ENCODE results near the gene MERTK. TPM values are rescaled to one million over a fixed set of nuclear protein-coding genes. Genes with fewer than 3 reads are reported as not detected.

Gene MERTK
- polyA plus RNA-seq, 1 of the 3 experiments (the other 2 are of a cell fraction) = 9.6 TPM

- TF ChIP-seq REST (IDR thresholded peaks at IDR 0.05; ENCODE audit: low read depth, low read length) (no peak), CHD2 (IDR thresholded peaks at IDR 0.05; ENCODE audit: low read length, partially characterized antibody) (peak; percentile 66), RFX5 (IDR thresholded peaks at IDR 0.05; ENCODE audit: low read length) (no peak), ELF1 (IDR thresholded peaks at IDR 0.05) (no peak), YY1 (IDR thresholded peaks at IDR 0.05; ENCODE audit: low read depth) (no peak), ZBTB33 (IDR thresholded peaks at IDR 0.05; ENCODE audit: borderline replicate concordance, low read depth) (peak; percentile 91), USF2 (IDR thresholded peaks at IDR 0.05; ENCODE audit: borderline replicate concordance, low read depth, low read length) (no peak), MAX (IDR thresholded peaks at IDR 0.05; ENCODE audit: low read depth) (peak; percentile 36; the same call in 1 of the 2 replicates), TCF12 (IDR thresholded peaks at IDR 0.05) (peak; percentile 100), TAF1 (IDR thresholded peaks at IDR 0.05; ENCODE audit: borderline replicate concordance, low read depth, low read length) (no peak), NRF1 (IDR thresholded peaks at IDR 0.05; ENCODE audit: low read depth, low read length) (no peak), TEAD4 (IDR thresholded peaks at IDR 0.05; ENCODE audit: borderline replicate concordance, insufficient read depth) (peak; percentile 83), FOXM1 (IDR thresholded peaks at IDR 0.05; ENCODE audit: low read depth) (peak; percentile 62; the same call in 1 of the 2 replicates), RCOR1 (IDR thresholded peaks at IDR 0.05; ENCODE audit: low read length) (peak; percentile 93), NFIC (IDR thresholded peaks at IDR 0.05; ENCODE audit: borderline replicate concordance) (peak; percentile 100), POLR2AphosphoS5 (IDR thresholded peaks at IDR 0.05; ENCODE audit: low read depth, low read length) (peak; percentile 97), EZH2phosphoT487 (IDR thresholded peaks at IDR 0.05; ENCODE audit: borderline replicate concordance, low read depth) (no peak), FOSL2 (IDR thresholded peaks at IDR 0.05; ENCODE audit: borderline replicate concordance, low read depth) (peak; percentile 97), GATA2 (CRISPR knock-in tag; IDR thresholded peaks at IDR 0.05) (no peak), MXI1 (IDR thresholded peaks at IDR 0.05; ENCODE audit: low read depth, low read length) (peak; percentile 74; the same call in 1 of the 2 replicates), SIN3A (IDR thresholded peaks at IDR 0.05; ENCODE audit: borderline replicate concordance, low read depth, low read length) (no peak), FOXJ3 (CRISPR knock-in tag; IDR thresholded peaks at IDR 0.05) (peak; percentile 63)
Observed at GRCh38 chr2:111918383-111918806, 20.0 kb downstream of the MERTK start (continued).

Measured in SK-N-SH (cell line).